ENCODE data around the gene SEMA4C.
A peak's percentile ranks its signal among the peaks of the same experiment; 100 is the strongest.
"Not testable (repeated sequence)": the region's sequence is repeated elsewhere in the genome, so short reads cannot be mapped to it uniquely, and the experiment has no call there.

Gene SEMA4C

GRCh38 chr2:96889502-96889901, 19.6 kb upstream of the SEMA4C start:
- H3K27me3 ChIP-seq (ENCODE audit: control insufficient read depth in 2 of 2, insufficient read depth in 2 of 2, low read length in 2 of 2); H3K9ac ChIP-seq (ENCODE audit: low read depth in 1 of 2, low read length in 2 of 2); H3K4me3 ChIP-seq (ENCODE audit: low read length in 2 of 2); H3K27ac ChIP-seq (ENCODE audit: low read depth in 2 of 2, low read length in 2 of 2); H3K9me3 ChIP-seq (ENCODE audit: control insufficient read depth in 2 of 2, low read length in 2 of 2); H3K36me3 ChIP-seq (ENCODE audit: control insufficient read depth in 2 of 2, insufficient read depth in 2 of 2, low read length in 2 of 2): not testable (repeated sequence)
- peaks cover 26 to 28% of the 10 kb centered on the region in 2 donors for H3K4me1 ChIP-seq (ENCODE audit: control insufficient read depth in 2 of 2, insufficient read depth in 2 of 2, low read length in 2 of 2)

- Histone ChIP-seq H3K9ac (ENCODE audit: low read depth in 1 of 2, low read length in 2 of 2) (peak overlapping the region; percentile 9 to 56), H3K36me3 (ENCODE audit: control insufficient read depth in 2 of 2, insufficient read depth in 2 of 2, low read length in 2 of 2) (no peaks in the 10 kb centered on the region), H3K4me1 (ENCODE audit: control insufficient read depth in 2 of 2, insufficient read depth in 2 of 2, low read length in 2 of 2) (peaks cover 26 to 28% of the 10 kb centered on the region in 2 donors), H3K27me3 (ENCODE audit: control insufficient read depth in 2 of 2, insufficient read depth in 2 of 2, low read length in 2 of 2) (no peaks in the 10 kb centered on the region), H3K27ac (ENCODE audit: low read depth in 2 of 2, low read length in 2 of 2) (peak overlapping the region; percentile 46 to 66), H3K9me3 (ENCODE audit: control insufficient read depth in 2 of 2, low read length in 2 of 2) (no peaks in the 10 kb centered on the region), H3K4me3 (ENCODE audit: low read length in 2 of 2) (peak overlapping the region in 1 of 2 donors; percentile 44)
These were observed 18.5 kb upstream of the SEMA4C start for GRCh38 chr2:96888072-96889011.

- Histone ChIP-seq H3K9ac (ENCODE audit: low read depth in 1 of 2, low read length in 2 of 2) (no peak overlapping the region), H3K9me3 (ENCODE audit: control insufficient read depth in 2 of 2, low read length in 2 of 2) (no peaks in the 10 kb centered on the region), H3K4me3 (ENCODE audit: low read length in 2 of 2) (no peak overlapping the region), H3K27me3 (ENCODE audit: control insufficient read depth in 2 of 2, insufficient read depth in 2 of 2, low read length in 2 of 2) (no peaks in the 10 kb centered on the region), H3K36me3 (ENCODE audit: control insufficient read depth in 2 of 2, insufficient read depth in 2 of 2, low read length in 2 of 2) (no peaks in the 10 kb centered on the region), H3K27ac (ENCODE audit: low read depth in 2 of 2, low read length in 2 of 2) (peak overlapping the region; percentile 46 to 66), H3K4me1 (ENCODE audit: control insufficient read depth in 2 of 2, insufficient read depth in 2 of 2, low read length in 2 of 2) (peaks cover 26 to 28% of the 10 kb centered on the region in 2 donors)
These were observed 17.7 kb upstream of the SEMA4C start for GRCh38 chr2:96887493-96888012.

GRCh38 chr2:96885432-96886347, 15.8 kb upstream of the SEMA4C start:
- Histone ChIP-seq H3K9ac (ENCODE audit: low read depth in 1 of 2, low read length in 2 of 2) (no peak overlapping the region), H3K9me3 (ENCODE audit: control insufficient read depth in 2 of 2, low read length in 2 of 2) (no peaks in the 10 kb centered on the region), H3K4me3 (ENCODE audit: low read length in 2 of 2) (no peak overlapping the region), H3K36me3 (ENCODE audit: control insufficient read depth in 2 of 2, insufficient read depth in 2 of 2, low read length in 2 of 2) (no peaks in the 10 kb centered on the region), H3K27ac (ENCODE audit: low read depth in 2 of 2, low read length in 2 of 2) (peak overlapping the region in 1 of 2 donors; percentile 35), H3K4me1 (ENCODE audit: control insufficient read depth in 2 of 2, insufficient read depth in 2 of 2, low read length in 2 of 2) (peaks cover 18 to 22% of the 10 kb centered on the region in 2 donors), H3K27me3 (ENCODE audit: control insufficient read depth in 2 of 2, insufficient read depth in 2 of 2, low read length in 2 of 2) (no peaks in the 10 kb centered on the region)

- Histone ChIP-seq H3K27ac (ENCODE audit: low read depth in 2 of 2, low read length in 2 of 2) (peak overlapping the region in 1 of 2 donors; percentile 35), H3K27me3 (ENCODE audit: control insufficient read depth in 2 of 2, insufficient read depth in 2 of 2, low read length in 2 of 2) (no peaks in the 10 kb centered on the region), H3K9ac (ENCODE audit: low read depth in 1 of 2, low read length in 2 of 2) (no peak overlapping the region), H3K4me3 (ENCODE audit: low read length in 2 of 2) (no peak overlapping the region), H3K4me1 (ENCODE audit: control insufficient read depth in 2 of 2, insufficient read depth in 2 of 2, low read length in 2 of 2) (peaks cover 18 to 22% of the 10 kb centered on the region in 2 donors), H3K36me3 (ENCODE audit: control insufficient read depth in 2 of 2, insufficient read depth in 2 of 2, low read length in 2 of 2) (no peaks in the 10 kb centered on the region), H3K9me3 (ENCODE audit: control insufficient read depth in 2 of 2, low read length in 2 of 2) (no peaks in the 10 kb centered on the region)
These were observed 14.6 kb upstream of the SEMA4C start for GRCh38 chr2:96884299-96885094.

GRCh38 chr2:96883306-96883705, 13.4 kb upstream of the SEMA4C start:
- peaks cover 11 to 13% of the 10 kb centered on the region in 2 donors for H3K4me1 ChIP-seq (ENCODE audit: control insufficient read depth in 2 of 2, insufficient read depth in 2 of 2, low read length in 2 of 2)
- no peaks in the 10 kb centered on the region for H3K9me3 ChIP-seq (ENCODE audit: control insufficient read depth in 2 of 2, low read length in 2 of 2)
- H3K27ac ChIP-seq (ENCODE audit: low read depth in 2 of 2, low read length in 2 of 2), result no peak overlapping the region
- H3K9ac ChIP-seq (ENCODE audit: low read depth in 1 of 2, low read length in 2 of 2), result no peak overlapping the region
- no peaks in the 10 kb centered on the region for H3K27me3 ChIP-seq (ENCODE audit: control insufficient read depth in 2 of 2, insufficient read depth in 2 of 2, low read length in 2 of 2)
- no peaks in the 10 kb centered on the region for H3K36me3 ChIP-seq (ENCODE audit: control insufficient read depth in 2 of 2, insufficient read depth in 2 of 2, low read length in 2 of 2)
- no peak overlapping the region for H3K4me3 ChIP-seq (ENCODE audit: low read length in 2 of 2)

- H3K36me3 ChIP-seq (ENCODE audit: control insufficient read depth in 2 of 2, insufficient read depth in 2 of 2, low read length in 2 of 2), result no peaks in the 10 kb centered on the region
- H3K9me3 ChIP-seq (ENCODE audit: control insufficient read depth in 2 of 2, low read length in 2 of 2), result no peaks in the 10 kb centered on the region
- no peaks in the 10 kb centered on the region for H3K27me3 ChIP-seq (ENCODE audit: control insufficient read depth in 2 of 2, insufficient read depth in 2 of 2, low read length in 2 of 2)
- H3K4me3 ChIP-seq (ENCODE audit: low read length in 2 of 2), result no peak overlapping the region
- no peak overlapping the region for H3K9ac ChIP-seq (ENCODE audit: low read depth in 1 of 2, low read length in 2 of 2)
- H3K27ac ChIP-seq (ENCODE audit: low read depth in 2 of 2, low read length in 2 of 2), result no peak overlapping the region
- H3K4me1 ChIP-seq (ENCODE audit: control insufficient read depth in 2 of 2, insufficient read depth in 2 of 2, low read length in 2 of 2), result peaks cover 7 to 9% of the 10 kb centered on the region in 2 donors
These were observed 13.0 kb upstream of the SEMA4C start for GRCh38 chr2:96882906-96883305.

GRCh38 chr2:96882230-96882629, 12.3 kb upstream of the SEMA4C start:
- H3K9ac ChIP-seq (ENCODE audit: low read depth in 1 of 2, low read length in 2 of 2), result no peak overlapping the region
- H3K4me1 ChIP-seq (ENCODE audit: control insufficient read depth in 2 of 2, insufficient read depth in 2 of 2, low read length in 2 of 2), result peaks cover under 1 to 3% of the 10 kb centered on the region in 2 donors
- no peak overlapping the region for H3K27ac ChIP-seq (ENCODE audit: low read depth in 2 of 2, low read length in 2 of 2)
- no peaks in the 10 kb centered on the region for H3K27me3 ChIP-seq (ENCODE audit: control insufficient read depth in 2 of 2, insufficient read depth in 2 of 2, low read length in 2 of 2)
- no peaks in the 10 kb centered on the region for H3K9me3 ChIP-seq (ENCODE audit: control insufficient read depth in 2 of 2, low read length in 2 of 2)
- no peak overlapping the region for H3K4me3 ChIP-seq (ENCODE audit: low read length in 2 of 2)
- no peaks in the 10 kb centered on the region for H3K36me3 ChIP-seq (ENCODE audit: control insufficient read depth in 2 of 2, insufficient read depth in 2 of 2, low read length in 2 of 2)

- no peak overlapping the region for H3K27ac ChIP-seq (ENCODE audit: low read depth in 2 of 2, low read length in 2 of 2)
- no peak overlapping the region for H3K4me3 ChIP-seq (ENCODE audit: low read length in 2 of 2)
- no peaks in the 10 kb centered on the region for H3K36me3 ChIP-seq (ENCODE audit: control insufficient read depth in 2 of 2, insufficient read depth in 2 of 2, low read length in 2 of 2)
- H3K9me3 ChIP-seq (ENCODE audit: control insufficient read depth in 2 of 2, low read length in 2 of 2), result no peaks in the 10 kb centered on the region
- no peaks in the 10 kb centered on the region for H3K27me3 ChIP-seq (ENCODE audit: control insufficient read depth in 2 of 2, insufficient read depth in 2 of 2, low read length in 2 of 2)
- no peaks in the 10 kb centered on the region for H3K4me1 ChIP-seq (ENCODE audit: control insufficient read depth in 2 of 2, insufficient read depth in 2 of 2, low read length in 2 of 2)
- H3K9ac ChIP-seq (ENCODE audit: low read depth in 1 of 2, low read length in 2 of 2), result no peak overlapping the region
These were observed 11.7 kb upstream of the SEMA4C start for GRCh38 chr2:96881349-96882195.
